Esophagus squamous epithelium (tissue), 5 donors: Measurements from ENCODE around the gene SYNPO2. TPM values are rescaled to one million over a fixed set of nuclear protein-coding genes. Genes with fewer than 3 reads are reported as not detected.

ENCODE experiments used
- DNase-seq: peaks from one replicate; lab custom pipeline; 2025; lab: John Stamatoyannopoulos, UW
- H3K27ac ChIP-seq, 4 donors: fragments of 200-600 bp; sonication (generic); one replicate each; pipeline ENCODE4 v1.5.1; 2016 to 2019; ENCODE audit warnings: mild to moderate bottlenecking in 1 of 4
- H3K27me3 ChIP-seq, 4 donors: fragments of 200-600 bp; sonication (generic); 1 replicate in 3 of 4; 2 replicates in 1 of 4; pipeline versions ENCODE4 v1.5.1 to v1.6.0; 2017 to 2021; ENCODE audit warnings: antibody characterized with exemption in 1 of 4
- H3K36me3 ChIP-seq, 3 donors: fragments of 200-600 bp; sonication (generic); one replicate each; pipeline ENCODE4 v1.5.1; 2016 to 2019
- H3K4me1 ChIP-seq, 3 donors: fragments of 200-600 bp; sonication (generic); one replicate each; pipeline ENCODE4 v1.5.1; 2017 to 2019
- H3K4me3 ChIP-seq, 4 donors: fragments of 200-600 bp; sonication (generic); 1 replicate in 3 of 4; 2 replicates in 1 of 4; pipeline ENCODE4 v1.5.1; 2016 to 2019; ENCODE audit warnings: mild to moderate bottlenecking in 2 of 4, moderate library complexity in 1 of 4
- H3K9me3 ChIP-seq, 3 donors: fragments of 200-600 bp; sonication (generic); one replicate each; pipeline ENCODE4 v1.5.1; 2016 to 2019
- POLR2A ChIP-seq, 4 donors: fragments of 450-650 bp; IDR thresholded peaks; one replicate each; pipeline ENCODE4 v1.6.1; 2017; ENCODE audit warnings: antibody characterized with exemption in 4 of 4, mild to moderate bottlenecking in 4 of 4, moderate library complexity in 3 of 4
- WGBS, 2 donors: methylation state at CpG; one replicate each; pipeline ENCODE4 v1.1.5; 2018; 5-methylcytosine and 5-hydroxymethylcytosine counted together
- intact Hi-C: fragments of 100-400 bp; cut with DNase I; formaldehyde crosslinking; loops from one replicate; pipeline ENCODE4 v1.15.0; 2022
- total RNA-seq, 4 donors: library from RNA; depleted of rRNA; stranded (reverse); fragments of >200 nt; gene quantifications; one replicate each; pipeline ENCODE4 v1.1.0, GENCODE V29; 2016
- TF ChIP-seq, protein P1 (sequence below), 6 experiments: fragments of 450-650 bp in 4 of 6; fragments of 200-600 bp in 2 of 6; sonication (generic) in 2 of 6; IDR thresholded peaks; one replicate each; pipeline ENCODE4 v1.5.1; 2016 to 2019; ENCODE audit warnings: antibody characterized with exemption in 6 of 6, mild to moderate bottlenecking in 4 of 6, moderate library complexity in 4 of 6
- donor health status: DM: yes; HTN: yes; CAD: no.

Gene SYNPO2
- total RNA-seq, 4 donors from 2014 or later: 19.0 to 418 (median 84.2) TPM

DNA sequence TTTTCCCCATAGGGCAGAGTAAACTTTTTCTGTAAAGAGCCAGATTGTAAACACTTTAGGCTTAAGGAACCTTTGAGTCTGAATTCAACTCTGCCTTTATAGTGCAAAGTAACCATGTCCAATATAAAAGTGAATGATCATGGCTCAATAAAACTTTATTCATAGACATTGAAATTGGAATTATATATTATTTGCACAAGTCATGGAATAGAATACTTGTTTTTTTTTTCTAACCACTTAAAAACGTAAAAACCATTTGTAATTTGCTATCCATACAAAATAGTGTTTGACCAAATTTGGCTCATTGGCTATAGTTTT is 192.8 kb downstream of the SYNPO2 start:
- 40 to 43% methylated on average over 1 of the region's 1 CpG for WGBS, 2 donors
- Histone ChIP-seq H3K4me3 (no peak overlapping the region), H3K4me1 (peaks cover 0 to 25% (median 0%) of the 10 kb centered on the region in 3 donors), H3K36me3 (no peaks in the 10 kb centered on the region), H3K27me3 (no peaks in the 10 kb centered on the region), H3K9me3 (no peaks in the 10 kb centered on the region), H3K27ac (peak overlapping the region; percentile 41 to 70 (median 56))
- intact Hi-C loops: no loop called here
- DNase-seq: no peak
- TF ChIP-seq, protein P1, sequence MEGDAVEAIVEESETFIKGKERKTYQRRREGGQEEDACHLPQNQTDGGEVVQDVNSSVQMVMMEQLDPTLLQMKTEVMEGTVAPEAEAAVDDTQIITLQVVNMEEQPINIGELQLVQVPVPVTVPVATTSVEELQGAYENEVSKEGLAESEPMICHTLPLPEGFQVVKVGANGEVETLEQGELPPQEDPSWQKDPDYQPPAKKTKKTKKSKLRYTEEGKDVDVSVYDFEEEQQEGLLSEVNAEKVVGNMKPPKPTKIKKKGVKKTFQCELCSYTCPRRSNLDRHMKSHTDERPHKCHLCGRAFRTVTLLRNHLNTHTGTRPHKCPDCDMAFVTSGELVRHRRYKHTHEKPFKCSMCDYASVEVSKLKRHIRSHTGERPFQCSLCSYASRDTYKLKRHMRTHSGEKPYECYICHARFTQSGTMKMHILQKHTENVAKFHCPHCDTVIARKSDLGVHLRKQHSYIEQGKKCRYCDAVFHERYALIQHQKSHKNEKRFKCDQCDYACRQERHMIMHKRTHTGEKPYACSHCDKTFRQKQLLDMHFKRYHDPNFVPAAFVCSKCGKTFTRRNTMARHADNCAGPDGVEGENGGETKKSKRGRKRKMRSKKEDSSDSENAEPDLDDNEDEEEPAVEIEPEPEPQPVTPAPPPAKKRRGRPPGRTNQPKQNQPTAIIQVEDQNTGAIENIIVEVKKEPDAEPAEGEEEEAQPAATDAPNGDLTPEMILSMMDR (IDR thresholded peaks at IDR 0.05): no peak
- no peak for TF ChIP-seq POLR2A (IDR thresholded peaks at IDR 0.05)

DNA sequence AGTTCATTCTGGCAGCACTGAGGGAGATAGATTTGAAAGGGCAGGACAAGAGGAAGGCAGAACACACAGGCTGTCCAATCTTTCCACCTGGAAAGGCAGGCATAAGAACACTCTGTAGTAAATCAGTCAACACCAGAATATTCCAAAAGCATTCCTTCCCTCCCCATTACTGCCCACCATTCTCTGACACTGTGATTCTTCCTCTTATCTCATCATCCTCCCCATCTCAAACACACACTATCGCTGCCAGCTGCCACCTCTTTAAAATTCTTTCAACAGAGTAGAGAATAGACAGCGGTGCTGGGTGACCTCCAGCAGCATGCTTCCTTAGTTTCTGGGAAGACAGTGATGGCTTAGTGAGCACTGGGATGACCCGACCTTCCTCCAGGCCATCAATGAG is 193.3 kb downstream of the SYNPO2 start:
- TF ChIP-seq POLR2A (IDR thresholded peaks at IDR 0.05): no peak
- TF ChIP-seq, protein P1 (IDR thresholded peaks at IDR 0.05): no peak
- peaks cover 0 to 25% (median 0%) of the 10 kb centered on the region in 3 donors for H3K4me1 ChIP-seq
- 48 to 51% methylated on average over 3 of the region's 3 CpGs for WGBS, 2 donors
- H3K9me3 ChIP-seq: no peaks in the 10 kb centered on the region
- no peaks in the 10 kb centered on the region for H3K27me3 ChIP-seq
- peak overlapping the region in 1 of 4 donors; percentile 70 for H3K27ac ChIP-seq
- intact Hi-C loops: no loop called here
- H3K4me3 ChIP-seq: no peak overlapping the region
- H3K36me3 ChIP-seq: no peaks in the 10 kb centered on the region
- no peak for DNase-seq

DNA sequence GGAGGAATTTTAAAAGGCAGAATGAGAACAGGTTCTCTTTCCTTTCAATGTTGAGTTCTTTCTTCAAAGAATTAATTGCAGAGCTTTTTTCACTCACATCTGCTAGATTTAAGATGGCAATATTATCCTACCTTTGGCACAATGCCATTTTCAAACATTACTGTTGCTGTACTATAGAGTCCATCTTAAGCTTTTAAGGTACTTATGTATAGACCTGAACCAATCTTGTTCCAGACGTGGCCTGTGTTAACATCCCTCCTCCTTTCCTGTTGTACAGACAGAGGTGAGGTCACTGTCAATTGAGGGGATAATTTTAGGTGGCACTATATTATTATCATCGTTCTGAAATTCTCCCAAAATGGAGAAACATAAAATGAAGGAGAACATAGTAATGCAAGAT is 194.0 kb downstream of the SYNPO2 start:
- 77 to 81% methylated on average over 2 of the region's 2 CpGs for WGBS, 2 donors
- H3K36me3 ChIP-seq: no peaks in the 10 kb centered on the region
- no peaks in the 10 kb centered on the region for H3K9me3 ChIP-seq
- H3K4me3 ChIP-seq: no peak overlapping the region
- TF ChIP-seq, protein P1 (IDR thresholded peaks at IDR 0.05): no peak
- TF ChIP-seq POLR2A (IDR thresholded peaks at IDR 0.05): no peak
- H3K27me3 ChIP-seq: no peaks in the 10 kb centered on the region
- no peak overlapping the region for H3K27ac ChIP-seq
- intact Hi-C loops: no loop called here
- peaks cover 0 to 25% (median 0%) of the 10 kb centered on the region in 3 donors for H3K4me1 ChIP-seq
- no peak for DNase-seq

DNA sequence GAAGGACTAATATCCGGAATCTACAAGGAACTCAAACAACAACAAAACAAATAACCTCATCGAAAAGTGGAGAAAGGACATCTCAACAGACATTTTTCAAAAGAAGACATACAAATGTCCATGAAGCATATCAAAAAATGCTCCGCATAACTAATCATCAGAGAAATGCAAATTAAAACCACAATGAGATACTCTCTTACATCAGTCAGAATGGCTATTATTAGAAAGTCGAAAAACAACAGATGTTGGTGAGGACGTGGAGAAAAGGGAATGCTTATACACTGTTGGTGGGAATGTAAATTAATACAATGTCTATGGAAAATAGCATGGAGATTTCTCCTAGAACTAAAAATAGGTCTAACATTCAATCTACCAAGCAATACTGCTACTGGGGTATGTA is 195.9 kb downstream of the SYNPO2 start:
- H3K4me3 ChIP-seq: no peak overlapping the region
- TF ChIP-seq POLR2A (IDR thresholded peaks at IDR 0.05): no peak
- TF ChIP-seq, protein P1 (IDR thresholded peaks at IDR 0.05): no peak
- H3K27me3 ChIP-seq: no peaks in the 10 kb centered on the region
- WGBS, 2 donors: 61 to 71% methylated on average over 5 of the region's 5 CpGs
- no peak overlapping the region for H3K27ac ChIP-seq
- H3K4me1 ChIP-seq: peaks cover 0 to 25% (median 0%) of the 10 kb centered on the region in 3 donors
- no peaks in the 10 kb centered on the region for H3K36me3 ChIP-seq
- no peaks in the 10 kb centered on the region for H3K9me3 ChIP-seq
- DNase-seq: no peak
- intact Hi-C loops: no loop called here

DNA sequence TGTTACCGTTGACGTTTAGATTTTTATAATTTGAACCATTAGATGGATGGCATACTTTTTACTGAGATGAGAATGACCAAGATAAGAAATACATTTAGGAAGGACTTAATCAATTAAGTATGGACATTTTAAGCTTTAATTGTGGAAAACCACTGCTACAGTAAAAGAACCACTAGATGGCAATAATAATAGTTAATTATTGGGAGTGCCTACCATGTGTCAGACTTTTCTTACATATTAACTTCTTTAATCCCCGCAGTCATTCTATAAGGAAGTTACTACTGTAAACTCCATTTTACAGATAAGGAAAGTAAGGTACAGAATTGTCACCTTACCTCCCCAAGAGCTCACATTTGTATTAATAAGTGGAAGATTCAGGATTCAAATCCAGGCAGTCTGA is 198.5 kb downstream of the SYNPO2 start:
- H3K4me1 ChIP-seq: peaks cover 0 to 2% (median 0%) of the 10 kb centered on the region in 3 donors
- TF ChIP-seq, protein P1 (IDR thresholded peaks at IDR 0.05): peak in 4 of 6 experiments; percentile 17 to 61 (median 24)
- no peak for TF ChIP-seq POLR2A (IDR thresholded peaks at IDR 0.05)
- intact Hi-C loops: no loop called here
- 54 to 88% methylated on average over 3 of the region's 3 CpGs for WGBS, 2 donors
- no peak overlapping the region for H3K27ac ChIP-seq
- no peaks in the 10 kb centered on the region for H3K27me3 ChIP-seq
- DNase-seq: no peak
- H3K36me3 ChIP-seq: no peaks in the 10 kb centered on the region
- no peak overlapping the region for H3K4me3 ChIP-seq
- no peaks in the 10 kb centered on the region for H3K9me3 ChIP-seq
